ENCODE results near the gene SLC22A5.

The SLC22A5 gene

GRCh38 chr5:132389585-132390286, 20.2 kb downstream of the SLC22A5 start:
- no peak for DNase-seq (ENCODE audit: extremely low read depth, insufficient read length)
- TF ChIP-seq, protein P1, sequence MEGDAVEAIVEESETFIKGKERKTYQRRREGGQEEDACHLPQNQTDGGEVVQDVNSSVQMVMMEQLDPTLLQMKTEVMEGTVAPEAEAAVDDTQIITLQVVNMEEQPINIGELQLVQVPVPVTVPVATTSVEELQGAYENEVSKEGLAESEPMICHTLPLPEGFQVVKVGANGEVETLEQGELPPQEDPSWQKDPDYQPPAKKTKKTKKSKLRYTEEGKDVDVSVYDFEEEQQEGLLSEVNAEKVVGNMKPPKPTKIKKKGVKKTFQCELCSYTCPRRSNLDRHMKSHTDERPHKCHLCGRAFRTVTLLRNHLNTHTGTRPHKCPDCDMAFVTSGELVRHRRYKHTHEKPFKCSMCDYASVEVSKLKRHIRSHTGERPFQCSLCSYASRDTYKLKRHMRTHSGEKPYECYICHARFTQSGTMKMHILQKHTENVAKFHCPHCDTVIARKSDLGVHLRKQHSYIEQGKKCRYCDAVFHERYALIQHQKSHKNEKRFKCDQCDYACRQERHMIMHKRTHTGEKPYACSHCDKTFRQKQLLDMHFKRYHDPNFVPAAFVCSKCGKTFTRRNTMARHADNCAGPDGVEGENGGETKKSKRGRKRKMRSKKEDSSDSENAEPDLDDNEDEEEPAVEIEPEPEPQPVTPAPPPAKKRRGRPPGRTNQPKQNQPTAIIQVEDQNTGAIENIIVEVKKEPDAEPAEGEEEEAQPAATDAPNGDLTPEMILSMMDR (IDR thresholded peaks at IDR 0.05; ENCODE audit: insufficient read depth, low read length, poor library complexity, severe bottlenecking), result no peak
- no peaks in the 10 kb centered on the region for H3K36me3 ChIP-seq (ENCODE audit: control insufficient read depth, insufficient read depth, low read length)
- no peaks in the 10 kb centered on the region for H3K27me3 ChIP-seq (replicated peaks; ENCODE audit: control insufficient read depth, insufficient read depth, low read length)
- no peak overlapping the region for H3K4me3 ChIP-seq (replicated peaks; ENCODE audit: low read depth, low read length)

DNA sequence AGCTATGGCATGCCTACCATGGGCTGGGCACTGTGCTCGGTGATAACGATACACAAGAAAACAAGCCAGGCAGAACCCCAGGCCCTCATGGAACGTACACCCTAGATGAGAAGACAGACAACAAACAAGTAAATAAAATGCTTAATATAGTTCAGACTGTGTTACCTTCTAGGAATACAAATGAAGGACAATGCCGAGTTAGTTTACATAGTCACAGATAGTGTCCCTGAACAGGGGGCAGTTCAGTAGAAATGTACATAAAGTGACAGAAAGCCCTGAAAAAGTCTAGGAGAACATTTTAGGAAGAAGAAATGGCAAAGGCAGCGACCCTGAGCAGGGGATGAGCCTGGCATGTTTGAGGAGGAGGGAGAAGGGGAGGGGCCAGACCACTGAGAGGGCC, 21.7 kb downstream of the SLC22A5 start:
- no peaks in the 10 kb centered on the region for H3K36me3 ChIP-seq (ENCODE audit: control insufficient read depth, insufficient read depth, low read length)

GRCh38 chr5:132391870-132392269, 22.4 kb downstream of the SLC22A5 start:
- TF ChIP-seq, protein P1 (IDR thresholded peaks at IDR 0.05; ENCODE audit: insufficient read depth, low read length, poor library complexity, severe bottlenecking), result no peak
- Histone ChIP-seq H3K27me3 (replicated peaks; ENCODE audit: control insufficient read depth, insufficient read depth, low read length) (no peaks in the 10 kb centered on the region), H3K36me3 (ENCODE audit: control insufficient read depth, insufficient read depth, low read length) (no peaks in the 10 kb centered on the region), H3K4me3 (replicated peaks; ENCODE audit: low read depth, low read length) (no peak overlapping the region)
- DNase-seq (ENCODE audit: extremely low read depth, insufficient read length), result no peak

More for the DNA sequence above, 21.7 kb downstream of the SLC22A5 start:
- no peak for DNase-seq (ENCODE audit: extremely low read depth, insufficient read length)
- no peaks in the 10 kb centered on the region for H3K27me3 ChIP-seq (replicated peaks; ENCODE audit: control insufficient read depth, insufficient read depth, low read length)
- H3K4me3 ChIP-seq (replicated peaks; ENCODE audit: low read depth, low read length), result no peak overlapping the region
- TF ChIP-seq, protein P1 (IDR thresholded peaks at IDR 0.05; ENCODE audit: insufficient read depth, low read length, poor library complexity, severe bottlenecking), result no peak

- Histone ChIP-seq H3K36me3 (ENCODE audit: control insufficient read depth, insufficient read depth, low read length) (no peaks in the 10 kb centered on the region), H3K4me3 (replicated peaks; ENCODE audit: low read depth, low read length) (no peak overlapping the region), H3K27me3 (replicated peaks; ENCODE audit: control insufficient read depth, insufficient read depth, low read length) (no peaks in the 10 kb centered on the region)
- no peak for DNase-seq (ENCODE audit: extremely low read depth, insufficient read length)
- TF ChIP-seq, protein P1 (IDR thresholded peaks at IDR 0.05; ENCODE audit: insufficient read depth, low read length, poor library complexity, severe bottlenecking), result no peak
Observed at GRCh38 chr5:132392411-132392810, 22.9 kb downstream of the SLC22A5 start.

- DNase-seq (ENCODE audit: extremely low read depth, insufficient read length), result no peak
- TF ChIP-seq, protein P1 (IDR thresholded peaks at IDR 0.05; ENCODE audit: insufficient read depth, low read length, poor library complexity, severe bottlenecking), result no peak
Observed at GRCh38 chr5:132392978-132393825, 23.7 kb downstream of the SLC22A5 start.

More at GRCh38 chr5:132392978-132393825, 23.7 kb downstream of the SLC22A5 start:
- Histone ChIP-seq H3K27me3 (replicated peaks; ENCODE audit: control insufficient read depth, insufficient read depth, low read length) (no peaks in the 10 kb centered on the region), H3K4me3 (replicated peaks; ENCODE audit: low read depth, low read length) (no peak overlapping the region), H3K36me3 (ENCODE audit: control insufficient read depth, insufficient read depth, low read length) (no peaks in the 10 kb centered on the region)
